Measurements from ENCODE around the gene NAIF1.
"Not testable (repeated sequence)": the region's sequence is repeated elsewhere in the genome, so short reads cannot be mapped to it uniquely, and the experiment has no call there.

The NAIF1 gene

GRCh38 chr9:128062279-128062678 lies 4.8 kb downstream of the NAIF1 start:
- DNase-seq (ENCODE audit: low read depth in 4 of 4, low spot score in 1 of 4): no peak

GRCh38 chr9:128061275-128061960 lies 5.7 kb downstream of the NAIF1 start:
- DNase-seq (ENCODE audit: low read depth in 4 of 4, low spot score in 1 of 4): no peak

- no peak for DNase-seq (ENCODE audit: low read depth in 4 of 4, low spot score in 1 of 4)
These were observed 7.6 kb downstream of the NAIF1 start for GRCh38 chr9:128059365-128059983.

GRCh38 chr9:128057724-128058409 lies 9.3 kb downstream of the NAIF1 start:
- DNase-seq (ENCODE audit: low read depth in 4 of 4, low spot score in 1 of 4): no peak

- DNase-seq (ENCODE audit: low read depth in 4 of 4, low spot score in 1 of 4): no peak
These were observed 10.0 kb downstream of the NAIF1 start for GRCh38 chr9:128056887-128057723.

DNA sequence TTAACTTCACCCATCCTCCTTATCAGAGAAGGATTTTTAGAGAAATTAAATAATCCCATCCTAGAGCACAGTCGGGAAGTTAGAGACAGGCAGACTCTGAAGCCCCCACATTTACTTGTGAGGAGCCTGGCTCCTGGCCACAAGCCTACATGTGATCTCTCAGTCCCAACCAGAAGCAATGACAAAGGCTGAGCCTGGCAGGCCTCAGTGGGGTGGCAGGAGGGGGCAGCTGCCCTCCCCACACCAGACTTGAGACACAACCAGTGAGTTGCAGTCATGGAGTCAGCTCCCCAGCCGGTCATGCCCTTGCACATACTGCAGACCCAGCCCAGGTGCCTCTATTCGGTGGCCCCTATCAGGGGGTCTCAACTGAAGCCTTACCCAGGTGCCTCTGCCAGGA lies 11.0 kb downstream of the NAIF1 start:
- DNase-seq (ENCODE audit: low read depth in 4 of 4, low spot score in 1 of 4): no peak

DNA sequence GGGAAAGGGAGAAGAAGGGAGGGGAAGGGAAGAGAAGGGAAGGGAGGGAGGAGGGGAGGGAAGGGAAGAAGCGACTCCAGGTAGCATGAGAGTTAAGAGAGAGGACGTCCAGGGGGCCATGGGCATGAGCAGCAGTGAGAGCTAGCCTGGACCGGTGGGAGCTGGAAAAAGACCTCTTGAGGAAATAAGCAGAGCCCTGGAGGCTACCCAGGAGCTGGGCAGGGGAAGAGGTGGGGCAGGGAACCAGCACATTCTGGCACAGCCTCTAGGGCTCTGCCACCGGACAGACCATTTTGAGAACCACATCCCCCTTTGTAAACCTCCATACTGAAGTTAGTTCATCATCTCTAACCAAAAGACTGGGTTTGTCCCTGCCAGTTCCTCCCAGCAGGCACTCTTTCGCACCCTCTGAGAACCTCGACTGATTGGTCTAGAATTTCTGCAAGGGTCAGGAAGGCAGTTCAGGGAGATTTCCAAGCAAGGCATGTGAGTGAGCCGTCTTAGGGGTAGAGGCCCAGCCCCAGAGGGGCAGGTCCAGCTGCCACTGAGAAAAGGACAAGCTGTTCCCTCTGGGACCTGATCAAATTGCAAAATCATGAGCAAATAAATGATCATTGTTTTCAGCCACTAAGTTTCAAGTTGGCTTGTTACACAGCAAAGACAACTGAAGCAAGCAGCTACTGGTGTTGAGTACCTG lies 11.6 kb downstream of the NAIF1 start:
- no peak for DNase-seq (ENCODE audit: low read depth in 4 of 4, low spot score in 1 of 4)

GRCh38 chr9:128054087-128054486 lies 13.0 kb downstream of the NAIF1 start:
- no peak for DNase-seq (ENCODE audit: low read depth in 4 of 4, low spot score in 1 of 4)

- no peak for DNase-seq (ENCODE audit: low read depth in 4 of 4, low spot score in 1 of 4)
These were observed 13.6 kb downstream of the NAIF1 start for GRCh38 chr9:128053560-128053959.

DNA sequence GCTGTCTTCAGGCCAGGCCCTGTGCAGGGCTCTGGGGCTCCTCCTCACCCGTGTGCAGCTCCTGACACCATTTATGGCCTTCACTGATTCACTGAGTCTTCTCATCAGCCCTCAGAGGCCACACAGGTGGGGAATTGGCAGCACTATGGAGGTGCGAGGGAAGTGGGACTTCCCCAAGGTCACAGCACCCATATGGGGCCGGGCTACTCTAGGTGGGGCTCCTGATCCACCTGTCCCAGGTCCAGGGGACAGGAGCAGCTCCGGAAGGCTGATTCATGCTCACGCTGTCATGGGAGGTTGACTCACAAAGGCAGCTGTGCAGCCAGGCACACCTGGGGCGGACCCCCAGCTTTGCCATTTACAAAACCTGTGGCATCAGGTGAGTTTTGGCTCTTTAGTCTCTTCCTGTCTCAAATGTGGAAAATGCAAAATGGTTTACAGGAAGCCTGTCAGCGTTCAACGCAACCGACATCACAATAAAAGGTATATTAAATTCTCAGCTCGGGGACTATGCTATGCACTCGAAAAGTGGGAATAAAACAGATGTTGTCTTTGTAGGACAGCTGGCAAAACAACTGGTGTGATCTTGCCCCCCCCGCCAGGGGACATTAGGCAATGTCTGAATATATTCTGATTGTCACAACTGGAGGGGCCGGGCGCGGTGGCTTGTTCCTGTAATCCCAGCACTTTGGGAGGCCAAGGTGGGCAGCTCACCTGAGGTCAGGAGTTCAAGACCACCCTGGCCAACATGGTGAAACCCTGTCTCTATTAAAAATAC lies 15.0 kb downstream of the NAIF1 start:
- no peak for DNase-seq (ENCODE audit: low read depth in 4 of 4, low spot score in 1 of 4)

DNA sequence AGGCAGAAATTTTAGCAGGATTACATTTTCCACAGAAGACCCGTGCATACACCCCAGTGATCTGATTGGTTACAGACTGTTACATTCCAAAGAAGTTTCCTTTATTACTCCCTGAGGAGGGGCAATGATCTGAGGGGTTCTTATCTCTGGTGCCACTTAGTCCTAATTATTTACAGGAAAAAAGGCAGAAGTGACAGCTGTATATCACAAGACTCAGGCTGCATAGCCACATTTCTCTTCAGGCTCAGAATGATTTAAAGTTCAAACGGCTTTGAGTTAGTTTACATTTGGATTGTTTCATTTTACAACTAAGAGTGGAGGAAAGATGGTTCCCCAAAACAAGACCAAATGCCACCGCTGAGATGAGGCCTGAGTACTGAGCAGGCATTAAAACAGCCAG lies 17.3 kb downstream of the NAIF1 start:
- DNase-seq (ENCODE audit: low read depth in 4 of 4, low spot score in 1 of 4): no peak

DNA sequence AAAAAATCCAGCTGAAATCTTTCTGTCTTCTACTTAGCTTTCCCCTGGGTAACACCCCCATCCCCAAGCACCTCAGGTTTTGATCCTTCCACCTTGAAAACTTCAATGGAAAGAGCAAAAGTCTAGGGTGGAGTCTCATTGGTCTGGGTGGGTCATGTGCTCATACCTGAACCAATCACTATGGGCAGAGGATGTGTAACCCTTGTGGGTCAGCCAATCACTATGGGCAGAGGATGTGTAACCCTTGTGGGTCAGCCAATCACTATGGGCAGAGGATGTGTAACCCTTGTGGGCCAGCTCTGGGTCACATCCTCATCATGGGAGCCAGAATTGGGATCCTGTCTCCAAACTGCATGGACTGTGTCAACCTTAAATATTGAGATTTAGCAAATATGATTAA lies 18.5 kb downstream of the NAIF1 start:
- no peak for DNase-seq (ENCODE audit: low read depth in 4 of 4, low spot score in 1 of 4)

GRCh38 chr9:128047231-128047630 lies 19.9 kb downstream of the NAIF1 start:
- no peak for DNase-seq (ENCODE audit: low read depth in 4 of 4, low spot score in 1 of 4)

DNA sequence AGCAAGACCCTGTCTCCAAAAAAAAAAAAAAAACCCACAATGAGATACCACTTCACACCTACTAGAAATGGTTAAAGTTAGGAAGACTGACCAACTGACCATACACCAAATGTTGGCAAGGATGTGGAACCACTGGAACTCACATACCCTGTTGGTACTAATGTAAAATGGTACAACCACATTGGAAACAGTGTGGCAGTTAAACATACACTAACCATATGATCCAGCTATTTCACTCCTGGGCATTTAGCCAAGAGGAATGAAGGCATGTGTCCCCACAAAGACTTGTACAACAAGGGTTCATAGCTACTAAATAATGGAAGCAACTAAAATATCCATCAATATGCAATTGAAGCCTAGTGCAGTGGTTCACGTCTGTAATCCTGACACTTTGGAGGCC lies 21.3 kb downstream of the NAIF1 start:
- no peak for DNase-seq (ENCODE audit: low read depth in 4 of 4, low spot score in 1 of 4)

- not testable (repeated sequence) for DNase-seq (ENCODE audit: low read depth in 4 of 4, low spot score in 1 of 4)
These were observed 21.7 kb downstream of the NAIF1 start for GRCh38 chr9:128045409-128045808.

DNA sequence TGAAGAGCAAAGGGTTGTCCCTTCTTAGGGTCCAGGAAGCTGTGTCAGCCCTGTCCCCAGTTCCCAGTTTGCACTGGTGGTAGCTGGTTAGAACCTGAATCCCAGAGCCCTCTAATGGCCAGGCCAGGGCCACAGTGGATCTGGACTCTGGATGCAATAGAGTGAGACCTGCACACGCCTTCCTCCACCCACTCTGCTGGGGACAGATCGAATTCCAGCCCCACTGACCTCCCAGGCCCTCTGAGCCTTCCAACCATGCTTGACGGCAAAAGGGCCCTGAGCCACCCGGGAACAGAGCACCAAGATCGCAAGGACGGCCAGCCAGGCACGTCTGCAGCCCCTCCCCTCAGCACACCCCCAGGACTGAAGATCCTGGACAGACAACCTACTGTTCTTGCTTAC lies 23.7 kb downstream of the NAIF1 start:
- no peak for DNase-seq (ENCODE audit: low read depth in 4 of 4, low spot score in 1 of 4)

GRCh38 chr9:128042043-128042442 lies 25.1 kb downstream of the NAIF1 start:
- no peak for DNase-seq (ENCODE audit: low read depth in 4 of 4, low spot score in 1 of 4)

GRCh38 chr9:128040783-128041182 lies 26.3 kb downstream of the NAIF1 start:
- not testable (repeated sequence) for DNase-seq (ENCODE audit: low read depth in 4 of 4, low spot score in 1 of 4)

DNA sequence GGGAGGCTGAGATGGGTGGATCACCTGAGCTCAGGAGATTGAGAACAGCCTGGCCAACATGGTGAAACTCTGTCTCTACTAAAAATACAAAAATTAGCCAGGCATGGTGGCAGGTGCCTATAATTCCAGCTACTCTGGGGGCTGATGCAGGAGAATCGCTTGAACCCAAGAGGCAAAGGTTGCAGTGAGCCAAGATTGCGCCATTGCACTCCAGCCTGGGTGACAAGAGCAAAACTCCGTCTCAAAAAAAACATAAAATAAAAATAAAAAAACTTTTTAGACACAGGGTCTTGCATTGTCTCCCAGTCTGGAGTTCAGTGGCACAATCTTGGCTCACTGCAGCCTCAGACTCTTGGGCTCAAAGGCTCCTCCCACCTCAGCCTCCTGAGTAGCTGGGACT lies 30.6 kb downstream of the NAIF1 start:
- DNase-seq (ENCODE audit: low read depth in 4 of 4, low spot score in 1 of 4): not testable (repeated sequence)

Data from stimulated activated CD4-positive, alpha-beta T cell treated with anti-CD3 and anti-CD28 coated beads, Interleukin-1b, Interleukin-23, amount 100 ng/mL, for 24 hours (primary cell).